Measurements from ENCODE around the gene OGFR. TPM values are rescaled to one million over a fixed set of nuclear protein-coding genes. Genes with fewer than 3 reads are reported as not detected.

The OGFR gene
- total RNA-seq, 2 experiments from 2014 or later: 54.5 to 56.0 TPM

Other genes starting within 250 kb of the OGFR start
- 1 to 10 TPM; 2.3 to 2.5 TPM for gene SLCO4A1, start 162.3 kb upstream of the OGFR start, total RNA-seq
- gene NTSR1, start 96.0 kb upstream of the OGFR start, total RNA-seq: under 1 TPM; 0.55 to 0.56 TPM
- 1 to 10 TPM; 7.4 to 7.9 TPM for gene MRGBP, start 8.4 kb upstream of the OGFR start, total RNA-seq
- gene COL9A3, start 12.2 kb downstream of the OGFR start, total RNA-seq: not detected
- 1 to 10 TPM; 5.9 to 6.3 TPM for gene TCFL5, start 57.0 kb downstream of the OGFR start, total RNA-seq
- gene DIDO1, start 121.7 kb downstream of the OGFR start, total RNA-seq: 10 to 100 TPM; 51.9 to 54.3 TPM
- gene GID8, start 133.3 kb downstream of the OGFR start, total RNA-seq: 10 to 100 TPM; 39.6 to 46.1 TPM
- gene SLC17A9, start 147.9 kb downstream of the OGFR start, total RNA-seq: 1 to 10 TPM; 3.5 to 5.5 TPM
- gene BHLHE23, start 202.1 kb downstream of the OGFR start, total RNA-seq: not detected

All from CD4-positive, alpha-beta T cell (primary cell).